Stimulated activated CD8-positive, alpha-beta memory T cell treated with anti-CD3 and anti-CD28 coated beads, Interleukin-7, amount 100 ng/mL, for 1 hour (primary cell): ENCODE data around the gene PUS7L.
"Not testable (repeated sequence)": the region's sequence is repeated elsewhere in the genome, so short reads cannot be mapped to it uniquely, and the experiment has no call there.

Experiments used
- DNase-seq, 2 donors: peaks; one replicate each; pipeline ENCODE4 v3.0.0-alpha.2; 2020; ENCODE audit warnings: low read depth in 2 of 2

The PUS7L gene

GRCh38 chr12:43749016-43749415 lies 9.6 kb downstream of the PUS7L start:
- DNase-seq, result no peak

GRCh38 chr12:43744826-43745225 lies 13.8 kb downstream of the PUS7L start:
- no peak for DNase-seq

- DNase-seq, result no peak
Observed at GRCh38 chr12:43742106-43742505, 16.5 kb downstream of the PUS7L start.

- DNase-seq, result no peak
Observed at GRCh38 chr12:43740511-43741100, 18.0 kb downstream of the PUS7L start.

GRCh38 chr12:43737646-43738045 lies 20.9 kb downstream of the PUS7L start:
- no peak for DNase-seq

- DNase-seq, result no peak
Observed at GRCh38 chr12:43736927-43737440, 21.6 kb downstream of the PUS7L start.

- DNase-seq, result no peak
Observed at GRCh38 chr12:43733687-43734086, 24.9 kb downstream of the PUS7L start.

GRCh38 chr12:43730283-43730682 lies 28.3 kb downstream of the PUS7L start:
- DNase-seq, result no peak

DNA sequence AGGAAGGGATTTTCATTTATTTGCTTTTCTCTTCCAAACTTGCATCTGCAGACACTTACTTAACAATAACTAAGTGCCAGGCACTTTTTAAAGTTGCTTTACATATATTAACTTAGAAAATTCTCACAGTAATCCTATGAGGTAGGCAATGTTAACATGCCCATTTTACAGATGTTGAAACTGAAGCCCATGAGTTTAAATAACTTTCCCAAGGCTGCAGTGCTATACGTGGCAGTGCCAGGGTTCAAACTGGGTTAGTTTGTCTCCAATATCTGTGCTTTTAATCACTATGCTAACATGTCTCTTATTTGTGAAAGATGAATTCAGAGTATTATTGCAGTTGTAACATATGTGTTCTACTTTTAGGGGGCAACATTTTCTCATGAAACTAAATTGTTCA lies 29.9 kb downstream of the PUS7L start:
- DNase-seq, result no peak

GRCh38 chr12:43728117-43728516 lies 30.5 kb downstream of the PUS7L start:
- DNase-seq, result no peak

DNA sequence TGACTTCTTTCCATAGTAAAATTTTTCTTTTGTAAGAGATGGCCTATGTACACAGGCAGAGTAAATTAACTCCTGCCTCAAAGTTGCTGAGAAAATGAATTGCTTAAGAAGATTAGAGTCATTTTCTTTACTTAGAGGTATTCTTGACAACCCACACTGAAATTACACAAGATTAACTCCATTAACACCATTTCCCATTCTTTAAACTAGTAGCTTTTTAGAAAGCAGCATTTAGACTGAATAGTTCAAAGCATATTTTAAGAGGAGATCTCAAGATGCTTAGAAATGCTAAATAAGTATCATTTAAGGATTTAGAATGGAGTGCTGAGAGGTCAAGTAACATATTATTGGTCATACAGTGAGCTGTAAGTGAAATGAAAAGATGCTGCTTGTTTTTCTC lies 35.5 kb downstream of the PUS7L start:
- DNase-seq, result no peak

DNA sequence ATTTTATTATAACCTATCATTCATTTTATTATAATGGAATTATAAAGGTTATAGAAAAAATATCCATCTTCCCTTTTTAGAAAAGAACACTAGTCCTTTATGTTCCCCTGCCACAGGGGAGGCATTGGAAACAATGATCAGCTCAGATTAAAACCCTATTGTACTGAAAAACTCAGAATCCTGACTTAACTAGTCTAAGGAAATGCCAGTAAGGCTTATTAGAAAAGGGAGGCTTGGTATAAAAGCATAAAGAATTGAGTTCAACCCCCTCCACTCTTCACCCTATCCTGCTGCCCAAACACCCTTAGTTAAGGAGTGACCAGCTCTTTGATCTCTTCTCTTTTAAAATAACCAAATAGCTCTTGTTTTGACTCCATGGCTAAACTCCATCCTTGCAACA lies 36.0 kb downstream of the PUS7L start:
- DNase-seq, result no peak

- DNase-seq, result no peak
Observed at GRCh38 chr12:43711348-43711747, 47.2 kb downstream of the PUS7L start.

DNA sequence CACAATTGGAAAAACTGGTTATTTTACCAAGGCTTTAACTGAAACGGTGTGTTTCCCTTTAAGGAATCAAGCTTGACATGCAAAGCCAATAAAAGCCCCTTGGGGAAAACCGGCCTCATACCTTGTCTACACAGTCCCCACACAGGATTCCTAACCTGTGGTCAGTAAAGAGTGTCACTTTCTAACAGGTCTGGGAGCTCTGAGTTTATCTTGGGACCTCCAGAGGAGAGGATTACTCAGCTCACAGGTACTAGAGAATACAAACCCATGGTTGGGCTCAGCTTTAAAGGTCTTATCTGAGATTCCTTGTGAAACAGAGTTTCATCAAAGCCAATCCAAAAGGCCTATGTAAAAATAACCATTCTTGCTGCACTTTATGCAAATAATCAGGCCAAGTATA lies 54.8 kb downstream of the PUS7L start:
- not testable (repeated sequence) for DNase-seq

DNA sequence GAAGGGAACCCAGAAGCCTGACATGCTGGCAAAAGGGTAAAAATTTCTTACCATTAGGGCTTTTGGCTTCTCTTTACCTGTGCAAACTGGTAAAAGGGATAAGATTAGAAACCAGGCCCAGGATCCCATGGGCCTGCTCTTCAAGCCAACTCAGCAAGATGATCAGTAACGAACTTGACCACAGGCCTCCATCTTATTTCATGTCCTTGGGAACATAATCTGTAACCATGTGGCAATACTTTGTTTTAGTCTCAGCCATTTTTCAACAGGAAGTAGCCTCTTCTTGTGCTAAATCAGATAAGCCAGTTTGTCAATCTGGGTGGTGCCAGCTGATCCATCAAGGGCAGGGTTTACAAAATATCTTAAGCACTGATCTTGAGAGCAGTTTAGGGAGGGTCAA lies 57.4 kb downstream of the PUS7L start:
- not testable (repeated sequence) for DNase-seq

GRCh38 chr12:43696154-43696553 lies 62.4 kb downstream of the PUS7L start:
- no peak for DNase-seq

- DNase-seq, result no peak
Observed at GRCh38 chr12:43694879-43695278, 63.7 kb downstream of the PUS7L start.

- no peak for DNase-seq
Observed at GRCh38 chr12:43692064-43692463, 66.5 kb downstream of the PUS7L start.

DNA sequence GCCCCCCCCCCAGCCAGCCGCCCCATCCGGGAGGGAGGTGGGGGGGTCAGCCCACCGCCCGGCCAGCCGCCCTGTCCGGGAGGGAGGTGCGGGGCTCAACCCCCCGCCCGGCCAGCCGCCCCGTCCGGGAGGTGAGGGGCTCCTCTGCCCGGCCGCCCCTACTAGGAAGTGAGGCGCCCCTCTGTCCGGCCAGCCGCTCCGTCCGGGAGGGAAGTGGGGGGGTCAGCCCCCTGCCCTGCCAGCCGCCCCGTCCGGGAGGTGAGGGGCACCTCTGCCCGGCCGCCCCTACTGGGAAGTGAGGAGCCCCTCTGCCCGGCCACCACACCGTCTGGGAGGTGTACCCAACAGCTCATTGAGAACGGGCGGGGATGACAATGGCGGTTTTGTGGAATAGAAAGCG lies 73.1 kb downstream of the PUS7L start:
- not testable (repeated sequence) for DNase-seq

DNA sequence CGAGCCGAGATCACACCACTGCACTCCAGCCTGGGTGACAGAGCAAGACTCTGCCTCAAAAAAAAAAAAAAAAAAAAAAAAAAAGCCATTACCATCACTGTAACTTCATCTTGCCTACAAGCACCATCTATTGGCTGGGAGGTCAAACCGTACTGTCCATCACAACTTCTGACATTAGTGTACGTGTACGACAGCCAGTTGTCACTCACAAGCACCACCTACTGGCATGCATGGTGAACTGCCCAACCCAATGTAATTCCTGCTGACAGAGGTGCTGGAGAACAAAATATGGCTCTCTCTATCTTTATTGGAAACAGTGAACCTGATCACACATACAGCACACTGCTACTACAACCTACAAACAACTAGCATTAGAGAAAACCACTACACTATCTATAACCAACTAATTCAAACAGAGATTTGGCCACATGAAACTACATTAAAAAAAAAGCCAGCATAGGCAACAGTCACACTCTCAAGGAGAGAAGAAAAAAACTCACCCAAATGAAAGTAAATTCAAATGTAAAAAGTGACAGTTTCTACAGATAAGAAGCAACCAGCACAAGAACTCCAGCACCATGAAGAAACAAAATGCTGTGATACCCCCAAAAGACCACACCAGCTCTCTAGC lies 82.3 kb downstream of the PUS7L start:
- no peak for DNase-seq

GRCh38 chr12:43675048-43675904 lies 83.3 kb downstream of the PUS7L start:
- no peak for DNase-seq

DNA sequence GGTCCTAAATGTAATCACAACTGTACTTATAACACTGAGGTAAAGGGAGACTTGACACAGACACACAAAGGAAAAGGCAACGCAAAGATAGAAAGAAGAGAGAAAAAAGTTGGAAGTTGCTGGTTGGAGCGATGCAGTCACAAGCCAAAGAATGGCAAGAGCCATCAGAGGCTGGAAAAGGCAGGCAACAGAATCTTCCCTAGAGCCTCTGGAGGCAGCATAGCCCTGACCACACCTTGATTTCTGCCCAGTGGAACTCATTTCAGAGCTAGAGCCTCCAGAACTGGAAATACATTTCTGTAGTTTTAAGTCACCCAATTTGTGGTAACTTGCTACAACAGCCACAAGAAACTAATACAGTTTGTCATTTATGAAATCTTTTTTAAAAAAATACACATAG lies 89.2 kb downstream of the PUS7L start:
- DNase-seq, result no peak
